Caco-2 (cell line): ENCODE results near the gene ATP8B4. TPM values are rescaled to one million over a fixed set of nuclear protein-coding genes. Genes with fewer than 3 reads are reported as not detected.

Source experiments
- BruUV-seq: library from RNA; stranded (reverse); fragments of 400-500 nt; replicated peaks from 2 replicates; lab custom pipeline; 2021; lab: Mats Ljungman, UMichigan
- CTCF ChIA-PET: fragments of 300-600 bp; sonication (Branson Sonifier 250); formaldehyde crosslinking; loops from one replicate; lab custom pipeline; 2022; ENCODE audit warnings: antibody characterized with exemption; lab: Charles Lee
- POLR2A ChIA-PET: fragments of 300-600 bp; sonication (Branson Sonifier 250); formaldehyde crosslinking; loops from one replicate; lab custom pipeline; 2022; ENCODE audit warnings: antibody characterized with exemption; lab: Charles Lee
- DNase-seq, 2 experiments: peaks; one replicate each; pipeline versions ENCODE4 v3.0.0 to v3.0.0-alpha.2; 2020 to 2022
- H3K27me3 ChIP-seq: replicated peaks from 2 replicates; pipeline ENCODE4 v1.6.0; 2011; ENCODE audit warnings: low read length; ENCODE audit not compliant: control insufficient read depth, insufficient read depth
- H3K36me3 ChIP-seq: 2 replicates; pipeline ENCODE4 v1.5.1; 2011; ENCODE audit warnings: low read length; ENCODE audit not compliant: control insufficient read depth, insufficient read depth
- H3K4me1 ChIP-seq: fragments of 250-450 bp; sonication (Bioruptor Pico); 2 replicates; pipeline ENCODE4 v1.5.1; 2020; ENCODE audit warnings: mild to moderate bottlenecking
- H3K4me3 ChIP-seq: 2 replicates; pipeline ENCODE4 v1.5.1; 2011; ENCODE audit warnings: low read depth, mild to moderate bottlenecking, control low read depth, low read length
- H3K9me3 ChIP-seq: fragments of 250-450 bp; sonication (Bioruptor Pico); 2 replicates; pipeline ENCODE4 v1.5.1; 2020; ENCODE audit warnings: mild to moderate bottlenecking, moderate library complexity
- H3K27ac Mint-ChIP-seq: one replicate; pipeline ENCODE4 v1.8.0; 2022; ENCODE audit warnings: mixed read lengths; ENCODE audit not compliant: unreplicated experiment
- H3K27me3 Mint-ChIP-seq: one replicate; pipeline ENCODE4 v1.8.0; 2022; ENCODE audit warnings: mixed read lengths; ENCODE audit not compliant: insufficient read depth, unreplicated experiment
- H3K36me3 Mint-ChIP-seq: one replicate; pipeline ENCODE4 v1.8.0; 2022; ENCODE audit warnings: mild to moderate bottlenecking, mixed read lengths; ENCODE audit not compliant: insufficient read depth, unreplicated experiment
- H3K4me1 Mint-ChIP-seq: one replicate; pipeline ENCODE4 v1.8.0; 2022; ENCODE audit warnings: low read depth, mixed read lengths; ENCODE audit not compliant: unreplicated experiment
- H3K4me3 Mint-ChIP-seq: one replicate; pipeline ENCODE4 v1.8.0; 2022; ENCODE audit warnings: mild to moderate bottlenecking, moderate library complexity, mixed read lengths; ENCODE audit not compliant: unreplicated experiment
- H3K9me3 Mint-ChIP-seq: one replicate; pipeline ENCODE4 v1.8.0; 2022; ENCODE audit warnings: mixed read lengths; ENCODE audit not compliant: unreplicated experiment
- intact Hi-C: fragments of 100-400 bp; cut with micrococcal nuclease; formaldehyde crosslinking; loops from one replicate; pipeline ENCODE4 v1.10.0; 2022; ENCODE audit not compliant: unreplicated experiment
- total RNA-seq: library from RNA; stranded (reverse); gene quantifications from 2 replicates; pipeline ENCODE4 v1.2.3, GENCODE V29; 2022
- TF ChIP-seq, protein P1 (sequence below), 2 experiments: fragments of 200-600 bp in 1 of 2; IDR thresholded peaks; 1 replicate in 1 of 2; 2 replicates in 1 of 2; pipeline versions ENCODE4 v1.5.1 to v1.8.0; 2011 to 2022; ENCODE audit warnings: antibody characterized with exemption in 1 of 2, control low read depth in 1 of 2, inconsistent platforms in 1 of 2, low read depth in 1 of 2, low read length in 1 of 2, mild to moderate bottlenecking in 1 of 2, moderate library complexity in 1 of 2; ENCODE audit not compliant: insufficient read depth in 1 of 2, severe bottlenecking in 1 of 2, unreplicated experiment in 1 of 2

Gene ATP8B4
- total RNA-seq, 1 experiment from 2014 or later, result 0.57 TPM

DNA sequence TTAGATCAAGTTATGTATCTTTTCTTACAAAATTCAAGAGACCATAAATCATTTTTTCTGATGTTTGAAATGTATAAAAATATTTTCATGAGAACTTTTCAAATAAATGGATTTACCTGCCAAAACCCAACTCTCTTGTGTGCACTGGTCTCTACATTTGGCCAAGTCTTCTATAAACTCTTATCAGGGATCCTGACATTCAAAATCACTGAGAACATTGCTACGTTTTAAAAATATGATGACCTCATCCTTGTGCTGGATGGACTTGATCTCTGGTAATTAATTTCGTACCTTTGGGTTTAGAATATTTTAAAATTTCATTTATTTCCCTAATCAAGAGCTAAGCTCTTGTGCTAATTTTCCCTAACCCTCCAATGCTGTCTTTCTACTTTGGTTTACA, 127.4 kb downstream of the ATP8B4 start:
- no peaks in the 10 kb centered on the region for H3K27me3 ChIP-seq
- Mint-ChIP-seq H3K4me3 (no peak overlapping the region), H3K9me3 (no peaks in the 10 kb centered on the region), H3K4me1 (no peaks in the 10 kb centered on the region), H3K27ac (no peak overlapping the region), H3K27me3 (peaks cover 9% of the 10 kb centered on the region), H3K36me3 (no peaks in the 10 kb centered on the region)
- no peaks in the 10 kb centered on the region for H3K9me3 ChIP-seq
- no peak for DNase-seq
- ChIA-PET POLR2A (no interaction called here), CTCF (no interaction called here)
- no peaks in the 10 kb centered on the region for H3K36me3 ChIP-seq
- H3K4me3 ChIP-seq, result no peak overlapping the region
- BruUV-seq, result no TSS peak
- no peaks in the 10 kb centered on the region for H3K4me1 ChIP-seq
- TF ChIP-seq, protein P1, sequence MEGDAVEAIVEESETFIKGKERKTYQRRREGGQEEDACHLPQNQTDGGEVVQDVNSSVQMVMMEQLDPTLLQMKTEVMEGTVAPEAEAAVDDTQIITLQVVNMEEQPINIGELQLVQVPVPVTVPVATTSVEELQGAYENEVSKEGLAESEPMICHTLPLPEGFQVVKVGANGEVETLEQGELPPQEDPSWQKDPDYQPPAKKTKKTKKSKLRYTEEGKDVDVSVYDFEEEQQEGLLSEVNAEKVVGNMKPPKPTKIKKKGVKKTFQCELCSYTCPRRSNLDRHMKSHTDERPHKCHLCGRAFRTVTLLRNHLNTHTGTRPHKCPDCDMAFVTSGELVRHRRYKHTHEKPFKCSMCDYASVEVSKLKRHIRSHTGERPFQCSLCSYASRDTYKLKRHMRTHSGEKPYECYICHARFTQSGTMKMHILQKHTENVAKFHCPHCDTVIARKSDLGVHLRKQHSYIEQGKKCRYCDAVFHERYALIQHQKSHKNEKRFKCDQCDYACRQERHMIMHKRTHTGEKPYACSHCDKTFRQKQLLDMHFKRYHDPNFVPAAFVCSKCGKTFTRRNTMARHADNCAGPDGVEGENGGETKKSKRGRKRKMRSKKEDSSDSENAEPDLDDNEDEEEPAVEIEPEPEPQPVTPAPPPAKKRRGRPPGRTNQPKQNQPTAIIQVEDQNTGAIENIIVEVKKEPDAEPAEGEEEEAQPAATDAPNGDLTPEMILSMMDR (IDR thresholded peaks at IDR 0.05; ENCODE audit: insufficient read depth in 1 of 2, low read depth in 1 of 2, low read length in 1 of 2, severe bottlenecking in 1 of 2, unreplicated experiment in 1 of 2), result no peak
- intact Hi-C loops, result no loop called here

- Histone ChIP-seq H3K36me3 (no peaks in the 10 kb centered on the region), H3K4me1 (no peaks in the 10 kb centered on the region), H3K9me3 (no peaks in the 10 kb centered on the region), H3K4me3 (no peak overlapping the region), H3K27me3 (no peaks in the 10 kb centered on the region)
- no TSS peak for BruUV-seq
- CTCF ChIA-PET, result no interaction called here
- H3K27ac Mint-ChIP-seq, result no peak overlapping the region
- H3K27me3 Mint-ChIP-seq, result peaks cover 6% of the 10 kb centered on the region
- no peaks in the 10 kb centered on the region for H3K4me1 Mint-ChIP-seq
- no peaks in the 10 kb centered on the region for H3K9me3 Mint-ChIP-seq
- H3K36me3 Mint-ChIP-seq, result no peaks in the 10 kb centered on the region
- DNase-seq, result no peak
- POLR2A ChIA-PET, result no interaction called here
- intact Hi-C loops, result no loop called here
- TF ChIP-seq, protein P1 (IDR thresholded peaks at IDR 0.05; ENCODE audit: insufficient read depth in 1 of 2, low read depth in 1 of 2, low read length in 1 of 2, severe bottlenecking in 1 of 2, unreplicated experiment in 1 of 2), result no peak
- H3K4me3 Mint-ChIP-seq, result no peak overlapping the region
Measured at GRCh38 chr15:49990835-49991545, 128.0 kb downstream of the ATP8B4 start.

DNA sequence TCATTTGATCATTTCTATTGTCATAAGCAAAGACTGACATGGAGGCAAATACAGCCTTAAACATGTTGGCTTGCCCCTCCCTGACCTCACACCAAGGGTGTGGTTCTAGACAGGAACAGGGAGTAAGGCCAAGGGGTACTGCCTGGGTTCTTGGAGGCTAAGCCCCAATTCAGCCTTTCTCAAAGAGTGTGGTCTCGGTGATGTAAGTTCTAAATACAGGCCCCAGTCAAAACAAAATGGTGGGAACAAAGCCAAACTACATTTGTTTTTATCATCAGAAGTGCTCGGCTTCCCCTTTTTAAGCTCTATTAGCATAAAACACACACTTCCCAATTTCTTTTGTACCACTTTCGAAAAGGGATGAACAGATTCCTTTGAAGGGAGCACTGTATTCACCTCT, 129.5 kb downstream of the ATP8B4 start:
- Histone ChIP-seq H3K4me1 (peaks cover 11% of the 10 kb centered on the region), H3K9me3 (no peaks in the 10 kb centered on the region), H3K4me3 (no peak overlapping the region), H3K36me3 (no peaks in the 10 kb centered on the region), H3K27me3 (no peaks in the 10 kb centered on the region)
- Mint-ChIP-seq H3K4me1 (peaks cover 3% of the 10 kb centered on the region), H3K36me3 (no peaks in the 10 kb centered on the region), H3K4me3 (no peak overlapping the region), H3K27ac (no peak overlapping the region), H3K9me3 (no peaks in the 10 kb centered on the region), H3K27me3 (peaks cover 3% of the 10 kb centered on the region)
- intact Hi-C loops, result no loop called here
- ChIA-PET CTCF (no interaction called here), POLR2A (no interaction called here)
- no TSS peak for BruUV-seq
- TF ChIP-seq, protein P1 (IDR thresholded peaks at IDR 0.05; ENCODE audit: insufficient read depth in 1 of 2, low read depth in 1 of 2, low read length in 1 of 2, severe bottlenecking in 1 of 2, unreplicated experiment in 1 of 2), result no peak
- no peak for DNase-seq
